HG02981 (cell line): ENCODE results near the gene BSG.
"Not testable (repeated sequence)": the region's sequence is repeated elsewhere in the genome, so short reads cannot be mapped to it uniquely, and the experiment has no call there.

Experiments
- ATAC-seq: cut with Tn5 transposase; IDR thresholded peaks from one replicate; pipeline ENCODE4 v1.9.1; 2021; ENCODE audit warnings: mild to moderate bottlenecking, moderate library complexity; ENCODE audit not compliant: unreplicated experiment

The BSG gene

GRCh38 chr19:585146-585545 is 12.8 kb downstream of the BSG start:
- ATAC-seq = not testable (repeated sequence)

- no peak for ATAC-seq
Measured at GRCh38 chr19:585551-586110, 13.2 kb downstream of the BSG start.

- ATAC-seq = no peak
Measured at GRCh38 chr19:588093-588740, 15.8 kb downstream of the BSG start.

GRCh38 chr19:588741-589692 is 16.6 kb downstream of the BSG start:
- no peak for ATAC-seq

- ATAC-seq = no peak
Measured at GRCh38 chr19:589693-590395, 17.4 kb downstream of the BSG start, which contains the start of gene HCN2. Gene HCN2 (plus strand): TSS chr19:589881. CDS start chr19:589946, 65 bp downstream.

GRCh38 chr19:590396-590745 is 18.0 kb downstream of the BSG start:
- no peak for ATAC-seq

- ATAC-seq = no peak
Measured at GRCh38 chr19:590750-591098, 18.3 kb downstream of the BSG start.

GRCh38 chr19:591099-591958 is 18.9 kb downstream of the BSG start:
- ATAC-seq = no peak

GRCh38 chr19:592101-592500 is 19.7 kb downstream of the BSG start:
- ATAC-seq = no peak

GRCh38 chr19:593055-593454 is 20.7 kb downstream of the BSG start:
- no peak for ATAC-seq

GRCh38 chr19:593505-593904 is 21.1 kb downstream of the BSG start:
- ATAC-seq = no peak

GRCh38 chr19:594265-594870 is 22.0 kb downstream of the BSG start:
- ATAC-seq = no peak

- ATAC-seq = no peak
Measured at GRCh38 chr19:595326-596262, 23.2 kb downstream of the BSG start.

GRCh38 chr19:596263-596655 is 23.9 kb downstream of the BSG start:
- ATAC-seq = no peak

GRCh38 chr19:597406-598315 is 25.3 kb downstream of the BSG start:
- ATAC-seq = no peak

- ATAC-seq = no peak
Measured at GRCh38 chr19:601310-601709, 28.9 kb downstream of the BSG start.

GRCh38 chr19:601790-602189 is 29.4 kb downstream of the BSG start:
- ATAC-seq = no peak
